Peyer's patch (tissue), 4 donors: ENCODE data around the gene MAP3K12.

Source experiments
- POLR2A ChIP-seq, 2 donors: fragments of 450-650 bp; IDR thresholded peaks; one replicate each; pipeline ENCODE4 v1.5.1; 2017; ENCODE audit warnings: antibody characterized with exemption in 2 of 2, mild to moderate bottlenecking in 2 of 2, moderate library complexity in 2 of 2
- TF ChIP-seq, protein P1 (sequence below), 6 experiments: fragments of 450-650 bp in 4 of 6; fragments of 200-600 bp in 2 of 6; sonication (generic) in 1 of 6; IDR thresholded peaks; one replicate each; pipeline ENCODE4 v1.5.1; 2017 to 2019; ENCODE audit warnings: antibody characterized with exemption in 6 of 6, mild to moderate bottlenecking in 3 of 6, moderate library complexity in 1 of 6

DNA sequence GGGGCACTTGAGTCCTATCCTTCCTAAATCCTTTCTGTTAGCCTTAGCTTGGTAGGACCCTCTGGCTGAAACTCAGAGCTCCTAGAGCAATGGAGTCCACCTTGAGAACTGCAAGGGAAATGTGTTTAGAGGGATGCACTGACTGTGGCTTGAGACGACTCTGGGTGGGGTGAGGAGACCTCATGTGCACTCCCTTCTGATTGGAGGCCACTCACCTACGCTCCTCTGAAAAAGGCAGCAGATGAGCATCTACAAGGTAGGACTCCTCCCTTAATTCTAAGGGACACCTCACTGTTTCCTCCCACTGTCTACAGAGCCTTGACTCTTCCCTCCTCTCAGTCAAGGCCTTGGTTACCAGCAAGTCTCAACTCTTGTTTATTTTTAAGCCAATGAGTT lies 1.0 kb downstream of the MAP3K12 start:
- TF ChIP-seq, protein P1, sequence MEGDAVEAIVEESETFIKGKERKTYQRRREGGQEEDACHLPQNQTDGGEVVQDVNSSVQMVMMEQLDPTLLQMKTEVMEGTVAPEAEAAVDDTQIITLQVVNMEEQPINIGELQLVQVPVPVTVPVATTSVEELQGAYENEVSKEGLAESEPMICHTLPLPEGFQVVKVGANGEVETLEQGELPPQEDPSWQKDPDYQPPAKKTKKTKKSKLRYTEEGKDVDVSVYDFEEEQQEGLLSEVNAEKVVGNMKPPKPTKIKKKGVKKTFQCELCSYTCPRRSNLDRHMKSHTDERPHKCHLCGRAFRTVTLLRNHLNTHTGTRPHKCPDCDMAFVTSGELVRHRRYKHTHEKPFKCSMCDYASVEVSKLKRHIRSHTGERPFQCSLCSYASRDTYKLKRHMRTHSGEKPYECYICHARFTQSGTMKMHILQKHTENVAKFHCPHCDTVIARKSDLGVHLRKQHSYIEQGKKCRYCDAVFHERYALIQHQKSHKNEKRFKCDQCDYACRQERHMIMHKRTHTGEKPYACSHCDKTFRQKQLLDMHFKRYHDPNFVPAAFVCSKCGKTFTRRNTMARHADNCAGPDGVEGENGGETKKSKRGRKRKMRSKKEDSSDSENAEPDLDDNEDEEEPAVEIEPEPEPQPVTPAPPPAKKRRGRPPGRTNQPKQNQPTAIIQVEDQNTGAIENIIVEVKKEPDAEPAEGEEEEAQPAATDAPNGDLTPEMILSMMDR (IDR thresholded peaks at IDR 0.05): no peak
- no peak for TF ChIP-seq POLR2A (IDR thresholded peaks at IDR 0.05)
